Renal pelvis (tissue), 12 donors: ENCODE results near the gene PFKFB3. TPM values are rescaled to one million over a fixed set of nuclear protein-coding genes. Genes with fewer than 3 reads are reported as not detected.
"Not testable (repeated sequence)": the region's sequence is repeated elsewhere in the genome, so short reads cannot be mapped to it uniquely, and the experiment has no call there.

Experiments used
- DNase-seq: peaks from one replicate; pipeline ENCODE4 v3.0.0-alpha.2; 2013
- long read RNA-seq, 16 experiments: transcript quantifications; one replicate each; lab custom pipeline, GENCODE V29; 2026
- polyA plus RNA-seq, 3 donors: library from polyadenylated mRNA; unstranded; fragments of 120-200 nt; gene quantifications; one replicate each; pipeline ENCODE4 v1.2.1, GENCODE V29; 2013; ENCODE audit not compliant: insufficient read length in 3 of 3

Gene PFKFB3
- polyA plus RNA-seq = 10 to 100 TPM; 31.4 to 43.8 (median 31.5) TPM
- long read RNA-seq, donor 1 = 0 reads
- long read RNA-seq, donor 2, full-length matches to known transcripts = 4 of 4 reads
- long read RNA-seq, donor 2, partial matches to known transcripts = 0 of 4 reads
- long read RNA-seq, donor 2, other reads (novel, unspliced or antisense) = 0 of 4 reads
- long read RNA-seq, donor 3, partial matches to known transcripts = 0 of 1 reads
- long read RNA-seq, donor 3, other reads (novel, unspliced or antisense) = 0 of 1 reads
- long read RNA-seq, donor 4, full-length matches to known transcripts = 2 of 2 reads
- long read RNA-seq, donor 4, partial matches to known transcripts = 0 of 2 reads
- long read RNA-seq, donor 4, other reads (novel, unspliced or antisense) = 0 of 2 reads
- long read RNA-seq, donor 5, full-length matches to known transcripts = 1 of 1 reads
- long read RNA-seq, donor 5, partial matches to known transcripts = 0 of 1 reads
- long read RNA-seq, donor 5, other reads (novel, unspliced or antisense) = 0 of 1 reads
- long read RNA-seq, donor 6, full-length matches to known transcripts = 1 of 1 reads
- long read RNA-seq, donor 6, partial matches to known transcripts = 0 of 1 reads
- long read RNA-seq, donor 6, other reads (novel, unspliced or antisense) = 0 of 1 reads
- long read RNA-seq, donor 7, full-length matches to known transcripts = 3 of 3 reads
- long read RNA-seq, donor 7, partial matches to known transcripts = 0 of 3 reads
- long read RNA-seq, donor 7, other reads (novel, unspliced or antisense) = 0 of 3 reads
- long read RNA-seq, donor 8 = 0 reads
- long read RNA-seq, donor 9, full-length matches to known transcripts = 6 of 6 reads
- long read RNA-seq, donor 9, partial matches to known transcripts = 0 of 6 reads
- long read RNA-seq, donor 9, other reads (novel, unspliced or antisense) = 0 of 6 reads
- long read RNA-seq, donor 10, full-length matches to known transcripts = 3 of 3 reads
- long read RNA-seq, donor 10, partial matches to known transcripts = 0 of 3 reads
- long read RNA-seq, donor 10, other reads (novel, unspliced or antisense) = 0 of 3 reads
- long read RNA-seq, donor 11, full-length matches to known transcripts = 1 of 1 reads
- long read RNA-seq, donor 11, partial matches to known transcripts = 0 of 1 reads
- long read RNA-seq, donor 11, other reads (novel, unspliced or antisense) = 0 of 1 reads
- long read RNA-seq, donor 12, full-length matches to known transcripts = 10 of 10 reads
- long read RNA-seq, donor 12, partial matches to known transcripts = 0 of 10 reads
- long read RNA-seq, donor 12, other reads (novel, unspliced or antisense) = 0 of 10 reads
- long read RNA-seq, donor 13, partial matches to known transcripts = 0 of 1 reads
- long read RNA-seq, donor 13, other reads (novel, unspliced or antisense) = 0 of 1 reads
- long read RNA-seq, donor 14 = 0 reads
- long read RNA-seq, donor 15, full-length matches to known transcripts = 1 of 1 reads
- long read RNA-seq, donor 15, partial matches to known transcripts = 0 of 1 reads
- long read RNA-seq, donor 15, other reads (novel, unspliced or antisense) = 0 of 1 reads
- long read RNA-seq, donor 16, full-length matches to known transcripts = 4 of 4 reads
- long read RNA-seq, donor 16, partial matches to known transcripts = 0 of 4 reads
- long read RNA-seq, donor 16, other reads (novel, unspliced or antisense) = 0 of 4 reads

DNA sequence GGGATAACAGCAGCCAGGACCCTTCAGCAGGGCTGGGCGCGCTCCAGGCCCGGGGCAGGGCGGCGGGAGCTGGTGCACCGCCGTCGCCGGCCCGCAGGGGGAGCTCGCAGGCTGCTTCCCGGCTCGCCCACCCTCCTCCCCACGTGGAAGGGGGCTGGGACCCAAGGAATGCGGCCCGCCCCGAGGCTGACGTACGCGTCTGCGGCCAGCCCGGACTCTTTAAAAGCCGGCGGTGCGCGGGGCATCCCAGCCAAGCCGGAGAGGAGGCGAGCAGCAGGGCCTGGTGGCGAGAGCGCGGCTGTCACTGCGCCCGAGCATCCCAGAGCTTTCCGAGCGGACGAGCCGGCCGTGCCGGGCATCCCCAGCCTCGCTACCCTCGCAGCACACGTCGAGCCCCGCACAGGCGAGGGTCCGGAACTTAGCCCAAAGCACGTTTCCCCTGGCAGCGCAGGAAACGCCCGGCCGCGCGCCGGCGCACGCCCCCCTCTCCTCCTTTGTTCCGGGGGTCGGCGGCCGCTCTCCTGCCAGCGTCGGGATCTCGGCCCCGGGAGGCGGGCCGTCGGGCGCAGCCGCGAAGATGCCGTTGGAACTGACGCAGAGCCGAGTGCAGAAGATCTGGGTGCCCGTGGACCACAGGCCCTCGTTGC is at the start of gene PFKFB3:
Gene PFKFB3, plus strand, starts transcription at position 249 of the 647 bp plus-strand sequence. Its CDS starts 329 bp downstream, at position 578.
- DNase-seq = peak; percentile 95

DNA sequence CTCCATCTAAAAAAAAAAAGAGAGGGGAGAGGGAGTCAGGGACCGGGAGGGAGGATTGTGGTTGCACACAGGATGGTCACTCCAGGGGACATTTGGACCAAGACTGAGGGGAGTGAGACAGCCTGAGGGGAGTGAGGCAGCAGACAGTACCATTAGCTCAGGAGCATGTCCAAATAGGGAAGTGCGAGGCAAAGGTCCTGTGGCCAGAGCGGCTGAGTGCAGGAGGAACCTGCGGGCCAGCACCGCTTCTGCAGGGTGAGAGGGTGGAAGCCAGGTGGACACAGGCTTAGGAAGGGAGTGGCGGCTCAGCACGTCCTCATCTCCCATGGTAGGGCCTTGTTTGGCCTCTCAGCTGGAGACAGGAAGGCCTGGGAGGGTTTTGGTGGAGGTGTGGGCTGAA is 48.9 kb upstream of the PFKFB3 start:
- no peak for DNase-seq

DNA sequence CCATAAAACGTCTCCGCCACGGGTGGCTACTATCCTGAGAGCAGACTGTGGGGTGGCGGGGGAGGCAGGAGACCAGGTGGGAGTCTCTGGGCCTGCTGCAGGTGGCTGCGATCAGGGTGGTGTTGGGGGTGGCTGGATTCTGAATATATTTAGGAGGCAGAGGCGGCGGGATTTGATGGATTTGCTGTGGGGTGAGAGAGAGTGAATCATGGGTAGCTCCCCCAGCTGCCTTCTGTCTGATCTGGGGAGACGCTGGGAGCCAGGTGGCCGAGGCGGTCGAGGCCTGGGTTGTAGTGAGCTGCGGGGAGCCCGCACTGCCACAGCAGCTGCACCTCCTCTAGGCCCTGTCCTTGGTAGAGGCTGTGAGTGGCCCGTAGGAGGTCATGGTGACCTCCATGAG is 48.2 kb upstream of the PFKFB3 start:
- no peak for DNase-seq

DNA sequence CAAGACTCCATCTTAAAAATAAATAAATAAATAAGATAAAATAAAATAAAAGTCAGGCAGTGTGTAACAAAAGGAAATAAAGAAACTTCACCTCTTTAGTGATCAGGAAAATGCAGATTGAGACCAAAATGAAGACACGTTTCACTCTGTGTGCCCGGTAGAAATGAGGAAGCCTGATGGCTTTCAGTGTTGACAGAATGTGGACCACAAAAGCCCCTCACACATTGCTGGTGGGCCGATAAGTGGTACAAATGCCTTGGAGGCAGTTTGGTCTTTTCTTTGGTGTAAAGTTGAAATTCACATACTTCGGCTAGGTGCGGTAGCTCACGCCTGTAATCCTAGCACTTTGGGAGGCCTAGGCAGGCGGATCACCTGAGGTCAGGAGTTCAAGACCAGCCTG is 44.5 kb upstream of the PFKFB3 start:
- DNase-seq = no peak

DNA sequence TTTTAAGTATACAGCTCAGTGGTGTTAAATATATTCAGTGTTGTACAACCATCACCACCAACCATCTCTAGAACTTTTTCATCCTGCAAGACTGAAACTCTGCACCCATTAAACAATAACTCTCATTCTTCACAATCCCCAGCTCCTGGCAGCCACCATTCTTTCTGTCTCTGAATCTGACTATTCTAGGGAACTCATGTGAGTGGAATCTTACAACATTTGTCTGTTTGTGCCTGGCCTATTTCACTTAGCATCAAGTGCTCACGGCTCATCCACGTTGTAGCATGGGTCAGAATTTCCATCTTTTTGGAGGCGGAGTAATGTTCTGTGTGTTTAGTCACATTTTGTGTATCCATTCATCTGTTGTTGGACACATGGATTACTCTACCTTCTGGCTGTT is 40.8 kb upstream of the PFKFB3 start:
- no peak for DNase-seq

DNA sequence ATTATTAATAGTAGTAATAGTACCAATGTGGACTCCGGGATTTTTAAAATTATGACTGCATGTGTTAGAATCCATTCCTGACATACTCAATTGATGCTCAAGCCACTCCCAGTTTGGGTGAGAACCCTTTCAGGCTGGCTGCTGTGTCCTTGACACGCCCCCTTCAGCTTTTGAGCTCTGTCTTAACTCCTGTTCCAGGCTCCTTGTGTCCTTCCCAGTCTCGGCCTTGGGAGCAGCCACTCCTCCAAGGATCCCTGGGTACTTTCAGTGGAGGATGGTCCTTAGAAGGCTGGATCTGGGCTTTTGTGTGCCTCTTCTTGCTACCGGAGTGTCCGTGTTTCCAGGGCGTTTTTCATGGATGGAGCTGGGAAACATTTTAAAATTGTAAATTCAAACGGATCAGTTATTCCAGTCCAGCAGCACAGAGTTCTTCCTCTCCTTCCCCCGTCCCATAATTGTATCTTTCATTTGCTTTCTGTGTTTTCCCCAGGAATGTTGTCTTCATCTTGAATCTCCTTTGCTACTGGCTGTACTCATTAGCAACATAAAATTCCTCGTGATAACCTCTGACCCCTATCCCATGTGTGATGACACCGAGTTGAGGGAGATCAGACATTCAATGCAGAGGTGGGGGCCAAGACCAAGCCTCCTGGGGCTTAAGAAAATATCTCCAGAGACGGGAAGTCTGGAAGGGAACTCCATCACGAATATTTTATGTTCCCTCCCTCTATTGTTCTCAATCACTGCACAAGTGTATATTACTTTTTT is 40.0 kb upstream of the PFKFB3 start:
- DNase-seq = no peak

DNA sequence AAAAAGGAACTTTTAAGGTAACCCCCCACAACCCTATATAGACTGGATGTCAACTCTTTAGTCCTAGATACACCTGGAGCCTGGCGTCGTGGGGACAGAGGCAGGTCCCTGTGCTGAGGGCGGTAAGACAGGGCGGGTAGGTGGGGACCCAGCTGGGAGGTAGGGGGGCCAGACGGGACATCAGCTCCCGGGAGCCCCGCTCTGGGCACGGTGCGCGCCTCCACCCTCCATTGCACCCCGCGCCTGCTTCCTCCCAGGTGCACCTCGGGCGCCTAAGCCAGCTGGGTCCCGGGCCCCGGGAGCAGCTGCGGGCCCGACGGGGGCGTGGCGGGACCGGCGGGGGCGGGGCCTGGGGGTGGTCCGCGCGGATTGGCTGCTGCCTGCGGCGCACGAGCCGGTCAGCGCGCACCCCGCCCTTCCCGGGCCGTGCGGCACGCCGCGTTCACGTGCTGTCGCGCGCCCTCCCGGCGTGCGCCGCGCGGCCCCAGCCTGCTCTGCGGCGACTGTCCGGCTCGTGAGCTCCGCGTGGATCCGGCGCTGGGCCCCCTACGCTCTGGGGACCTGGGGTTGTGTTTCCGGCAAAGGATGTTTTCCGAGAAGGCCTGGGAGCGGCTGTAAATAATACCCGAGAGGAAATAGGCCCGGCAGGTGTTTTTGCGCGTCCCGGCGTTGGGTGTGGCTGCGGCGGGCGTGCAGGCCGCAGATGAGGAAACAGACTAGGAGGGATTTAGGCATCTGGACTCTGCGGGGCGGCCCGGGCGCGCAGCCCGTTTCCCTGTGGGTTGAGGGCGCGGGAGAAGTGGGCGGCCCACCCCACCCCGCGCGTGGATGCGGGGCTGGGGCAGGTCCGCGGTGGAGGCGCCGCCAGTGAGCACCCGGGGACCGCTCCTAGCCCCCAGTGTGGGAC is 39.1 kb upstream of the PFKFB3 start:
- peak; percentile 90 for DNase-seq

DNA sequence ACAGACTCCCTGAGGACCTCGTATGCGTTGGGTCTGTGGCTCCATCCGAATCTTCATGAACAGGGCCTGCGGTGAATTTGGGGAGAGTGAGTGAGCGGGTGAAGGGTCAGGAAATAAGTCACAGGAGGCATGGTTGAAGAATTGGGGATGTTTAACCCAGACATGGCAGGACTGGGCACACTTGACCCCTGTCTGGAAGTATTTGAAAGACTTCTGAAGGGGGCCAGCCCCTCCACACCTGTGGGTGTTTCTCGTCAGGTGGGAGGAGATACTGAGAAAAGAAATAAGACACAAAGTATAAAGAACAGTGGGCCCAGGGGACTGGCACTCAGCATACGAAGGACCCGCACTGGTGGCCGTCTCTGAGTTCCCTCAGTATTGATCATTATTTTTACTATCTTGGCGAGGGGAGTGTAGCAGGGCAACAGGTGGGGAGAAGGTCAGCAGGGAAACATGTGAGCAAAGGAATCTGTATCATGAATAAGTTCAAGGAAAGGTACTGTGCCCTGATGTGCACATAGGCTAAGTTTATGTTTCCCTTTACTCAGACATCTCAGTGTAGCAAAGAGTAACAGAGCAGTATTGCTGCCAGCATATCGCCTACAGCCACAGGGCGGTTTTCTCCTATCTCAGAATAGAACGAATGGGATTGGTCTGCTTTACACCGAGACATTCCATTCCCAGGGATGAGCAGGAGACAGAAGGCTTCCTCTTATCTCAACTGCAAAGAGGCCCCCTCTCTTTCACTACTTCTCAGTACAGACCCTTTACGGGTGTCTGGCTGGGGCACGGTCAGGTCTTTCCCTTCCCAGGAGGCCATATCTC is 38.2 kb upstream of the PFKFB3 start:
- DNase-seq = no peak

DNA sequence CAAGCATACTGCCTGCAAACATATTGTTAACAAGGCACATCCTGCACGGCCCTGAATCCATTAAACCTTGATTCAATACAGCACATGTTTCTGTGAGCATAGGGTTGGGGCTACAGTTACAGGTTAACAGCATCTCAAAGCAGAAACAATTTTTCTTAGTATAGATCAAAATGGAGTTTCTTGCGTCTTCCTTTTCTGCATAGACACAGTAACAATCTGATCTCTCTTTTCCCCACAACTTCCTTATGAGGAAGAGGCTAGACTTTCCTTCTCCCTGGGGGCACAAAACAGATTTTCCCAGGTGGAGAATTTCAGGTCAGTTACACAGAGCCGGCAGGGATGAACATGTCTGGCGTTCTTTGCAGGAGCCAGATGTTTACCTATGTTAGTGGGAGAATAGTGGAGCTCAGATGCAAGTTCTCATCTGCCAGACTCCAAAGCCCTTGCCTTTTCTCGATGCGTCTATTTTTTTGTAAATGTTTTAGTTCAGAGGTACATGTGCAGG is 37.5 kb upstream of the PFKFB3 start:
- no peak for DNase-seq

DNA sequence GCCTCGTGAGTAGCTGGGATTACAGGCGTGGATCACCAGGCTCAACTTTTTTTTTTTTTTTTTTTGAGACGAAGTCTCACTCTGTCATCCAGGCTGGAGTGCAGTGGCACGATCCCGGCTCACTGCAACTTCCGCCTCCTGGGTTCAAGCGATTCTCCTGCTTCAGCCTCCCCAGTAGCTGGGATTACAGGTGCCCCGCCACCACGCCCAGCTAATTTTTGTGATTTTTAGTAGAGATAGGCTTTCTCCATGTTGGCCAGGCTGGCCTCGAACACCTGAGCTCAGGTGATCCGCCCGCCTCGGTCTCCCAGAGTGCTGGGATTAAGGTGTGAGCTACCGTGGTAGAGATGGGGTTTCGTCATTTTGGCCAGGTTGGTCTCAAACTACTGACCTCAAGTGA is 36.8 kb upstream of the PFKFB3 start:
- not testable (repeated sequence) for DNase-seq

DNA sequence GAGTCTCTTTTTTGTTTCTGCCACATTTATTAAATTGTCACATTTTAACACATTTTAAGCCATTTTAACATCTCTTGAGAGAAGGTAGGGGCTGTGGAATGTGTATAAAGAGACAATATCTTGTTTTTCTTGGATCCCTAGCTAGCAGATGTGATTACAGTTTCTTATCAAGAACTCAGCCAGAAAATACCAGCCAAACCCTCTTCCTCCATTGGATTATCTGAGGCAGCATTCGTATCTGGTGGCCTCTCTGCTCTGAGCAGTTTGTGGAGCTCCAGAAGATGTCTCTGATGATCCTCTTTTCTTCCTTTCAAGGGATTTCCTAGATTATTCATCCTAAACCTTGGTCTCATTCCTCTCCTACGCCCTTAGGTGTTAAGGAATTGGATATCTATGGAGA is 35.3 kb upstream of the PFKFB3 start:
- no peak for DNase-seq

DNA sequence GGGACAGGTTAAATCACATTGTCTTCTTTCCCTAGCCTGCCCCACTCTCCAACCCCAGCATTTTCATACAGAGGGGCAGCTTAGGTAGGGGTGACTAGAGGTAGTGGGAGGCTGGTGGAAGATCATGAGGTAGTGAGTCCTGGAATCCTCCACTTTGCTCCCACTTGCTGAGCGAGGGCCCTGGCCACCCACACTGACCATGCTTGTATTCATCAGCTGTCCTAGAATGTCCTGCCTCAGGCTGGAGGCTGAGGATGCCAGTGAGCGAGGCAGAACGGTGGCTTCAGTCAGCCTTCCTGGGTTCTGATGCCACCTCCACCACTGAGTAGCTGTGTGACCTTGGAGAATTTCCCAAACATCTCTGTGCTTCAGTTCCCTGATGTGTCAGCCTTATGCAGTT is 34.6 kb upstream of the PFKFB3 start:
- no peak for DNase-seq

DNA sequence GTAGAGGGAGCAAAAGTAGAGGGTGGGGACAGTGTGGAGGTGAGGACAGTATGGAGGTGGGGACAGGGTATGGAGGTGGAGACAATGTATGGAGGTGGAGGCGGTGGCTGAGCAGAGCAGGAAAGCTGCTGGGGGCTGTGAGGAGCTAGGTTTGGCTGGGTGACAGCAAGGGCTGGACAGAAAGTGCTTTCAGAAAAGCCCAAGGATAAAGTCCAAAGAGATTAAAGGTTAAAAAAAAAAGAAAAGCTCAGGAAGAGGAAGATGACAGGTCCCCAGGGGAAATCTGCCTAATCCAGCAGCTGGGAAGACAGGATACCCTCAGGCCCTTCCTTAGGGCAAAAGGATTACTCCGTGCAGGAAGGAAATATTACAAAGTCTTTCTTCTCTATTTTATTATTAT is 32.1 kb upstream of the PFKFB3 start:
- no peak for DNase-seq

DNA sequence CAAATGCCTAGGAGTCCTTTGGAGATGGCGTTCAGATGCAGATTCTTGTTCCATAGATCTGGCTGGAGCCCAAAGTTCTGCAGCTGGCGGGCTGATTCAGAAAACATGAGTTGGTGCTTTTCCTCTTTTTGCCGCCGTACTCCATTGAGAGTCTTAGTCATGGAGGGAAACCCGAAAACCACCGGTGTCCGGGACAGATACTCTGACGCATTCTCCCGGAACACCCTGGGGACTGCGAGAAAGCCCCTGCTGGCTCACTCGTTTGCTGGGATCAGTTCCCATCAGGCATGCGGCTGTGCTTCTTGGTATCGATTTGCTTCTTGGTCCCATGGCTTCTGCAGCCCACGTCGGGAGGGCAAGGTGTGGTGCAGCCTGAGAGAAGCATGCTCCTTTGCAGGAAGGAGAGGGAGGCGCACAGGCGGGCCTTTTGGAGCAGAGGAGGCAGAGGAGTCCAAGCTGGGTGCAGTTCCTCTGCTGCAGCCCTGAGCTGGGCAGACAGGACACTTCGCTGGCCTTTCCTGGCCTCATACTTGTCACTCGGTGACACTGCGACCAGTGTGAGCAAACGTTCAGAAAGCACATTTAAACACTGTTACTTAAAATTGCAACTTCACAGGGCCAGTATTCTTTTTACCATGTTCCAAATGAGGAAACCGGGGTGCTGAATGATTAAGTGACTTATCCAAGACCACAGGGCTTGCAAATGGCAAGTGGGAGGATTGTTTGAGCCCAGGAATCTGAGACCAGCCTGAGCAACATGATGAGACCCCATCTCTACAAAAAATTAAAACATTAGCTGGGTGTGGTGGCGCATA is 30.6 kb upstream of the PFKFB3 start:
- no peak for DNase-seq

DNA sequence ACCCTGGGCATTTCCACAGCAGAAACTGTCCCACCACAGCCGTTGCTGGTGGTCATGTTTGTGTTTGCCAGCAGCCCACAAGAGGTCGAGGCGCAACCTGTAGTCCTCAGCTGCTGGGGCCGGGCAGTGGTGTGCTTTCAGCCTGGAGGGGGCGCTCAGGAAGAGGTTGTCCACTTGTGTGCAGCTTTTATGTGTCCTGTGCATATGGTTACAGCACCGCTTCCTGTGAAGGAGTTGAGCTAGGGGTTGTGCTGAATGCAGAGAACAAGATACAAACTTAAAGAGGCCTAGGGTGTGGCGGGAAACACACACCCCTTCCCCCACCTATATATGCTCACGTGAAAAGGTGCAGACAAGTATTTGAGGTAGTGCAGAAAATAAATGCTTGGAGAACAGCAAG is 29.5 kb upstream of the PFKFB3 start:
- no peak for DNase-seq

DNA sequence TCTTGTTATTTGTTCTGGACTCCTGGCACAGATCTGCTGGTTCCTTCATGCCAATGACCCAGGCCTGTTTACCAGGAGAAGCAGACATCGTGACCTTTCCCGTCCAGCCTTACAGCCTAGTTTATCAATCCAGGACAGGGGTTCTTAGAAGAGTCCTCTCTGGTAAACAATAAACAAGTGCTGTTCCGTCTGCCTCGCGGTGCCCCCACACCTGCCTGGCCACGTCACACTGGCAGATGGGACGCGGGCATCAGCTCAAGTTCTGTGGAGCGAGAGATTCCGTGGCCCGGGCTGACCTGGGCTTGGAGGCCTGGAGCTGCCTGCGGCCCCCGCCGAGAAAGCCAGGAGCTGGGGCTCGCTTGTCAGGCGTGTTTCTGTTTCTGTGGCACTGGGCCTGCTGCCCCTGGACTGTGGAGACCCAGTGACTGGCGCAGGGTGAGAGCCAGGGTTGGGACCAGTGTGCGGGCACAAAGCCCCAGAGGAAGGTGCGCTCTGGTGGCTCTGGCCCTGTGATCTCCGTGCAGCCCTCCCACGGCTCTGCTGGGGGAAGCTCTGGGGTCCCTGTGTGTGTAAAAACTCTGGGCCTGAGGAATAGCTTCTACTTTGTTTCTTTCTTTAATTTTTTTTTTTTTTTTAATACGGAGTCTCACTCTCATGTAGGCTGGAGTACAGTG is 28.4 kb upstream of the PFKFB3 start:
- DNase-seq = no peak
